Vagina (tissue), 2 donors: ENCODE data around the gene PDE9A.

Experiments
- CTCF ChIP-seq, 3 experiments: fragments of 450-650 bp in 2 of 3; fragments of 200-600 bp in 1 of 3; sonication (generic) in 1 of 3; IDR thresholded peaks; one replicate each; pipeline ENCODE4 v1.5.1; 2017 to 2019; ENCODE audit warnings: antibody characterized with exemption in 3 of 3, mild to moderate bottlenecking in 2 of 3, moderate library complexity in 2 of 3
- POLR2A ChIP-seq, 2 donors: fragments of 450-650 bp; IDR thresholded peaks; one replicate each; pipeline ENCODE4 v1.6.1; 2017; ENCODE audit warnings: antibody characterized with exemption in 2 of 2, mild to moderate bottlenecking in 2 of 2, moderate library complexity in 2 of 2

- no peak for TF ChIP-seq CTCF (IDR thresholded peaks at IDR 0.05)
- TF ChIP-seq POLR2A (IDR thresholded peaks at IDR 0.05), result no peak
These were observed 15.6 kb downstream of the PDE9A start for GRCh38 chr21:42669041-42669440.
